ENCODE measurements around the gene LY6G5C.

The LY6G5C gene

DNA sequence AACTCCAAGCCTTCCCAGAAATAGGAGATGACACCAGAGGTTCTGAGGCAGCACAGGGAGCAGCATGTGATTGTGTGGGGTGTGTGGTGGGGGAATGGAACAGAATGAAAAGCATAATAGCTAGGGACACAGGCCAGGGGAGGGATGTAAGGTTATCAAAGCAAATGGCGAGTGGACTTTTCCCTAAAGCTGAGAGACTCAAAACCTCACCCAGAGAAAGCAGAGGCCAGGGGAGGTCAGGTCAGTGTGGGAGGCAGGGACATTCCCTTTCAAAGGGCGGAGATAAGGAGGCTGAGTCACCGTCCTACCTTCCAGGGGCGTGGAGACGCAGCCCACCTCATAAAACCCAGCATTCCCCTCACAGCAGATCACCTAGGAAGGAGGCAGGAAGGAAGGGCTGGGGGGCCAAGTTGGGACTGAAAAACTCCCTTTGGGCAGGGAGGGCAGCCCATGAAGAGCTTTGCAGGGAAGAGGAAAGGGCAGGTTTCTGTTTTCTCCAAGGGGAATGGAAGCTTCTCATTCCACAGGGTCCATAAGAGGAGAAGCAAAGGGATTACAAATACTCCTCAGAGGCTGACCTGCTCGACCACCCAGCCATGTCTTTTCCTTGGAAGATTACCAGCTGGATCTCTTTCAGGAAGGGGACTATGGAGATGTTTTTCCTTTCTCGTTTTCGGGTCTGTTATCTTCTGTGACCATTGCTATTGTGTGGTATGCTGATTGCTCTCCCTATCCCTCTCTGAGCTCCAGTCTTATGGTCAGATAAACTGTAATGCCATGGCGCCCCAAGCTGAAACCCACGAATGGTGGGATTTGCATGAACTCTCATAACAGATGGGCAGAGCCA, 9.6 kb upstream of the LY6G5C start:
- DNase-seq, result no peak

DNA sequence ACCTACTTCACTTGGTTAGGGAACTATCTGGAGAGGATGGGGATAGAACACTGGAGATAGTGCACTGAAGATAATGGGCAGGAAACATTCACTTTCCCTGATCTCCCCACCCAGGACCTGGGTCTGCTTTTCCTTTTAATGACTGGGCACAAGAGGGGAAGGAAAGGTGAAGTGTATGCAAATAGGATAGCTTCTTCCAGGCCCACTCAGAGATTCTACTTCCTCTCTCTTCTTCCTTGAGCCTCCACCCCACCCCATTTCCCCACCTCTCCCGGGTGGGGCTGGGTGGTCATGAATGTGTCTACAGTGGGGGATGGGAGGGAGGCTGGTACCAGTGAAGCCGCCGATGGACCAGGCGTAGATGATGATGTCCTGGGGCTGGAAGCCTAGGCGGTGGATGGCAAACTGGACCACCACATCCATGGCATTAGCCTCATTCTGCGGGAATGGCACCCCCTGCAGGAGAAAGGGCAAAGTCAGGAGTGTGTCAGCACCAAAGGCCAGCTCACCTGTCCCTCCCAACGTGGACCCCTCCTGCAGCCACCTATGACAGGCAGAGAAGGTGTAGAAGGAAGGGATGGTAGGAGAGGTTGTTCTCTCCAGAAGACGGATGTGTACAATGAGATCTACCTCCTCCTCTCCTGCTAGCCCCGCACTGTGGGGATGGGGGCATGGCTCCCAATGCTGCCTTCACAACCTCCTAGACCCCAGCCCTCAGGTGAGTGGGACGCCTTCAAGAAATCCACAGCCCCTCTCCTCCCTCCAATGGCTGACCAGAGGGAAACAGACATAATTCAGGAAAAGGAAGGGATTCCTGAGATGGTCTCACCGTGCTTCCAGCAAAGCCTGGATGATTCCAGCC, 8.6 kb upstream of the LY6G5C start:
- DNase-seq, result no peak

DNA sequence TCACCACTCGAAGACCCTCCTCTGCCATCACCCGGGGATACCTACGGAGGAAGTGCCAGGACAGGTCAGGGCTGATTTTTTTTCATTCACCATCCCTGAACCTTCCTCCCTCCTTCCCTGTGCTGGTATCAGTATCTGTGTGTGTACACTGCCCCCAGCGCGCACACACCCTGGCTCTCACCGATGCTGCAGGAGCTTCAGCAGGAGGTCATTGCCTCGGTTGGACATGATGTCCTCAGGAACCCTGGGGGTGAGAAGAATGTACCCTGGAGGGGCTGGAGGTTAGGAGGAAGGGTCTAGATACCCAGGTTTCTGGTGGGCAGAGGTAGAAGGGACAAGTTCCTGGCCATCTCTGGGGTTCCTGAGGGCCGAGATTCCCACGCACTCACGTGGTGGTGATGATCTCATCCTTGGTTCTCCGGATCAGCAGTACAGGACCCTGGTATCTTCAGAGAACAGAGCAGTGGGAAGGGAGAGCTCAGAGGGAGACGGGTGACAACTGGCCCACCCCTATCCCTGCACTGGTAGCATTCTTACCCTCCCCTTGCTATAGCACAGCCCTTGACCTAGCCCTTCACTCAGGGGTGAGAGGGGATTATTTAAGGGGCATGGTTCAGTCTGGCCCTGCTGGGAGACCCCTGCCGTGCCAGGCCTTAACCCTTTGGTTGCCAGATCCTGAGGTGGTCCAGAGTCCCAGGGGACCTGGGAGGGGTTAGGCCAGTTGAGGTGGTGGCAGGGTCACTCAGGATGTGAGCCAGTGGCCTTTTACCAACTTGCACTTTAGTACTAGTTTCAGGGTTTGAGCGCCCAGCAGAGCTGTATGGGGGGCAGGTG, 7.2 kb upstream of the LY6G5C start:
- DNase-seq, result no peak

DNA sequence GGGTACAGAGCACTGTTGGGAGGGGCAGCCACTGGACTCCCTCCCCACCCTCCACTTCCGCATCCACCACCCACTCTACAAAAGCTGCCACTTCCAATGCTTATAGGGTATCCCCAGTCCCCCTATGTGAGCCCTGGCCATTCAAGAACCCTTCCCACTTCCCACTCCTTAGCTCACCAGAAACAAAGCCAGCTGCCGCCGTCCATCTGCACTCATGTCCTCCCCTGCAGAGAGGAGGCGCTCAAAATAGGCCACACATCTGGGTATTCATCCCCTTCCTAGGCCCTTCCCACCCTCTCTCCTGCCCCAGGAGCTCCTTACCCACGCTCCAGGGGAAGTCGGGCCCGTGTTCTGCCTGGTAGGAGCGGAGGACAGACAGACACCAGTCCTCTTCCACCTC, 6.5 kb upstream of the LY6G5C start:
- DNase-seq, result no peak

DNA sequence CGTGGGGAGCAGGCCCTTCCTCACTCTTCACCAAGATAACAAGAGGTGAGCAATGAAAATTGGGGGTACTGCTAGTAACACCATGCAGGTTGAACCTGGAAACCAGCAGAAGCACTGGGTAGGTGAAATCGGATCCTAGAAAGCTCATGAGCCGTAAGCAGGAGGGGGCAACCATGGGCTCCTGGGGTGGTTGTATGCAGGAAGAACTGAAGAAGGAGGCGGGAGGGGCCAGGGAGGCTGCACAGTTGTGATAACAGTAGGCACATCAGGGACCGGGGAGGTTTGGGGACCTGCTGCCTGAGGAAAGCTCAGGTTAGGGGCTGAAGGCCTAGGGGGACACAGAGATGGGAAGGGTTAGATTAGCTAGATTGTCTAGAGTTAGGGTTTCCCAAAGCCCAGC, 5.6 kb upstream of the LY6G5C start:
- DNase-seq, result no peak

DNA sequence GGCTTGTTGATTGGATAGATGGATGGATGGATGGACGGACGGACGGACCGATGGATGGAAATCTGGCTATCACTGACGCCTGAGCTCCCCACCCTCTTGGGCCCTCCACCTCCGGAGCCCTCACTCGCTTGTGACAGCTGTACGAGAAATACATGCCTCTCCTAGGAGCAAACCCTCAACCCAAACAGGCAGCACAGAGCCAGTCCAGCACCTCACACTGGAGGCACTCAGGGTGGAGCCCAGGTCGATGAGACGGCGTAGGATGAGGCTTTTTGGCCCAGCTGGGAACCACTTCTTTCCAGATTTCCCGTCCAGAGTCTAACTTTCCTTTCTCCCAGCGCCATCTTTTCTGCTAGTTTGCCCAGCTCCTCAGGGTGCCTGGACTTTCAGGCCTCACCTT, 2.7 kb upstream of the LY6G5C start:
- DNase-seq, result no peak

DNA sequence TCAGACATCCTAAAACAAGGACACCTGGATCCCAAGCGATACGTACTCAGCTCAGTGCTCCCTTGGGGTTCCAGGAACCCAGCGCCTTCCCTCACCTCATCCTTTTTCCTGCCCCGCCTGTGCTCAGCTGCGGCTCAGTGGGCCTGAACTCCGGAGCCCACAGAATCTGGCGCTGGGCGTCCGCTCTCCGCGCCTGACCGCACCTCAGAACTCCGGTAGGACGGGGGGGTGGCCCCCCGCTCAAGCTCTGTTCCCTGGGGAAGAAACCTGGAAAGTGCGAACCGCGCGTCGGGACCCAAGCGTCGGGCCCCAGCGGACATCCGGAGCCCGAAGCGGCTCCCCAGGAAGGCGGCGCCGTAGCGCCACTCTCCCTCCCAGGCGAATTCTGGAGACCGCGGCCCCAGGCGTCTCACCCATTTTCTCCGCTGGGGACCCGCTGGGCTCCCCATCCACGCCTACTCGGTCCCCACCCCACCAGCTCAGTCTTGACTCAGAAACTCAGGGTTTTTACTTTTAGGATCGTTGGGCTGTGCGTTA, 336 bp upstream of the LY6G5C start:
- DNase-seq, result peak; percentile 60

DNA sequence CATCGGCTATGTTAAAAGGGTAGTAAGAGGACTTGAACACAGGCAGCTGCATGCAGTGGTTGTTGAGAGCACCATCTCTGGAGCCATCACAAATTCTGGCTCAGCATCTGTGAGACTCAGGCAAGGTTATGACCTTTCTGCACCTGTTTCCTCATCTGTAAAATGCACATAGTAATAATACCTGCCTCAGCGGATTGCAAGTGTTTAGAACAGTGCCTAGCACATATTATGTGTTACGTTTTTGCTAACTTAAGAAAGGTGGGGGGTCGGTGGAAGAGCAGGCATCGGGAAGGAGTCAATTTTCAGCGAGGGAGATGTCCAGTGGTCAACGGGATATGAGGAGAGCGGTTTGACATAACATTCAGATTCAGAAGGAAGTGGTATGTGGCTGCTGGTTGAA, 2.9 kb downstream of the LY6G5C start:
- no peak for DNase-seq

DNA sequence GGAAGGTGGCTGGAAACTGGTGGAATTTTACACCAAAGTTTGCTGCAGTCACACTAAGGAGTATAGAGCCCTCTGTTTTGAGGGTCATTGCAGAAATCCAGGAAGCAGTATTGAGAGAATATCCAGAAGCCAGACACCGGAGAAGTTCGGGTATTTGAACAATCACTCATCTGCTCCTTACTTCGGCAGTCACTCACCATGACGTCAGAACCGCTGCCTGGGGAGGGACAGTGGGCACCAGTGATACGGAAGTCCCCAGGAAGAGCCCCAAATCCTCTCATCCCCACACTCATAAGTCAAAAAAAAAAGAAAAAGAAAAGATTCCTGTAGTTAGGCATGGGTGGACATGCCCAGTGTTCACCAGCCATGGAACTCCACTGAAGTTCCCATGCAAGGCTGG, 4.0 kb downstream of the LY6G5C start:
- no peak for DNase-seq

DNA sequence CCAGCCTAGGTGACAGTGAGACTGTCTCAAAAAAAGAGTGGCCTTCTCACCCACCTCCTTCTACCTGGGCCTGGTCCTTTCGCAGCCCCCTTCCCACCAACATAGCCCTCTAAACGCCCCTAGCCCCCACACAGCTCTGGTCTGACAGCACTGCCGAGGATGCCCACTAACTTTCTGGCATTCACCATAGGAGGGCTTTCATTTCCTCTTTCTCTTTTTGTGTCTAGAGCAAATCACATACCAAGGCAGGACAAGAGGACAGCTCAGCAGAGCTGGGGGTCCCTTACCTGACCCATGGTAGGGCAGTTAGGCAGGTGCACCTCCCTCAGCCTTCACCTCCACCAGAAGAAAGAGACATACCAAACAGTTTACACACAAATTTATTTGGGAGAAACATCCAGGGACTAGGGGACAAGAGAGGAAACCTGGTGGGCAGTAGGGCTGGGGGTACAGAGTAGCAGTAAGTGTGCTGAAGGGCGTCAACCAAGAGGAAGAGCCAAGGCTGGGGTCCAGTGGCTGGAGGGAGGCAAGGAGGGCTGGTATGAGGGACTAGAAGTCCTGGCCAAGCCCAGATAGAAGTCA, 4.5 kb downstream of the LY6G5C start:
- no peak for DNase-seq

DNA sequence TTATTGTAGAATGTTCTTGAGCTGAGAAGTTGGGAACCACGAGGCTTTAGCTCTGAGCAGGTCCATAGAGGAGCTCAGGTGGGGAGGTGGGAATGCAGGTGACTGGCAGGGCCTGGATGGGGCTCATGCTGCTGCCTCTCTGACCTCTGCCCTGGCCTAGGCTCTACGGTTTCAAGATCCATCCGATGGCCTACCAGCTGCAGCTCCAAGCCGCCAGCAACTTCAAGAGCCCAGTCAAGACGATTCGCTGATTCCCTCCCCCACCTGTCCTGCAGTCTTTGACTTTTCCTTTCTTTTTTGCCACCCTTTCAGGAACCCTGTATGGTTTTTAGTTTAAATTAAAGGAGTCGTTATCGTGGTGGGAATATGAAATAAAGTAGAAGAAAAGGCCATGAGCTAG, 11.2 kb downstream of the LY6G5C start, which contains the start of gene LY6G5B:
Gene LY6G5B, plus strand, starts transcription at position 301 of the 400 bp plus-strand sequence. CDS start 975 bp downstream, outside the sequence.
- no peak for DNase-seq

DNA sequence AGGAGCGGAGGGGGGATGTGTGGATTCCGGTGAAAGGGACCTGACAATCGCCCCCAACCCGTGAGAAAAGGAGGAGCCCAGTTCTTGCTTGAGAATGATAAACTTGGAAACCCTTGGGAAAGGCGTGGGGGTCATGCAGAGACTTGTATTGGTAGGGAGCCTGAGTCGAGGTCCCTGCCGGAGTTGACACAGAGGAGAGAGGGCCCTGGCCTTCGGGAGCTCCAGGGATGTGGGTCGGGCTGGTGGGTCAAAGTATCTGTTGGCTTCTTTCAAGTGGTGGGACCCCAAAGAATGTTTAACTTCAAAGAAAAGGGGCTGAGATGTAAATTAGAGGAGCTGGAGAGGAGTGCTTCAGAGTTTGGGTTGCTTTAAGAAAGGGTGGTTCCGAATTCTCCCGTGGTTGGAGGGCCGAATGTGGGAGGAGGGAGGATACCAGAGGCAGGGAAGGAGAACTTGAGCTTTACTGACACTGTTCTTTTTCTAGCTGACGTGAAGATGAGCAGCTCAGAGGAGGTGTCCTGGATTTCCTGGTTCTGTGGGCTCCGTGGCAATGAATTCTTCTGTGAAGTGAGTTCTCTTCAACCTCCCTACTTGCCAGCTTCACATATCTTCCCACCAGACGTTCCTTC, 14.4 kb downstream of the LY6G5C start:
- DNase-seq, result no peak

DNA sequence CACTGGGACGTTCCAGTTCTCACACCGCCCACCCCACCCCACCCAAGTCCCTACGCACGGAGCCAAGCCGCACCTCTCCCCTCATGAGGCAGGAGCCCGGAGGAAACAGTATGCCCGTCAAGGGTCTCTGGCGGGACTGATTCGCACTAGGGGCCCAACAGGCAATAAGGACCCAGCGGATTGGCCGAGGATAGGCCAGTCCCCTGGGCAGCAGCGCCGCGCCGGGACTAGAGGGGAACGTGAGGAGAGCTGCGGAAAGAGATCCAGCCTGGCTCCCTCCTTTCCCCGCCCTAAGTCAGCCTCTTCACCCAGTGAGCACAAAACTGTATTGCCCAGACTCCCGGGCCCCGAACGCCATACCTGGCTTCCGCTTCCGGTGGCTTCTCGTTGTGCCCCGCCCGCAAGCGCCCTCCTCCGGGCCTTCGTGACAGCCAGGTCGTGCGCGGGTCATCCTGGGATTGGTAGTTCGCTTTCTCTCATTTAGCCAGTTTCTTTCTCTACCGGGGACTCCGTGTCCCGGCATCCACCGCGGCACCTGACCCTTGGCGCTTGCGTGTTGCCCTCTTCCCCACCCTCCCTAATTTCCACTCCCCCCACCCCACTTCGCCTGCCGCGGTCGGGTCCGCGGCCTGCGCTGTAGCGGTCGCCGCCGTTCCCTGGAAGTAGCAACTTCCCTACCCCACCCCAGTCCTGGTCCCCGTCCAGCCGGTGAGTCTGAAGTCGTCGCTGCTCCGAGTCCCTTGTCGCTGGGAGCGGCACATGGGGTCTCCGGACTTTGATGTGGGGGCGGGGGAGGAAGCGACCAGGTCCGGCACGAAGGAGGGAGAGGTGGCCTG, 15.1 kb downstream of the LY6G5C start, which contains the start of gene CSNK2B:
Gene CSNK2B, plus strand, starts transcription at position 580 of the 836 bp plus-strand sequence. CDS start 752 bp downstream, outside the sequence.
- DNase-seq, result peak; percentile 99

DNA sequence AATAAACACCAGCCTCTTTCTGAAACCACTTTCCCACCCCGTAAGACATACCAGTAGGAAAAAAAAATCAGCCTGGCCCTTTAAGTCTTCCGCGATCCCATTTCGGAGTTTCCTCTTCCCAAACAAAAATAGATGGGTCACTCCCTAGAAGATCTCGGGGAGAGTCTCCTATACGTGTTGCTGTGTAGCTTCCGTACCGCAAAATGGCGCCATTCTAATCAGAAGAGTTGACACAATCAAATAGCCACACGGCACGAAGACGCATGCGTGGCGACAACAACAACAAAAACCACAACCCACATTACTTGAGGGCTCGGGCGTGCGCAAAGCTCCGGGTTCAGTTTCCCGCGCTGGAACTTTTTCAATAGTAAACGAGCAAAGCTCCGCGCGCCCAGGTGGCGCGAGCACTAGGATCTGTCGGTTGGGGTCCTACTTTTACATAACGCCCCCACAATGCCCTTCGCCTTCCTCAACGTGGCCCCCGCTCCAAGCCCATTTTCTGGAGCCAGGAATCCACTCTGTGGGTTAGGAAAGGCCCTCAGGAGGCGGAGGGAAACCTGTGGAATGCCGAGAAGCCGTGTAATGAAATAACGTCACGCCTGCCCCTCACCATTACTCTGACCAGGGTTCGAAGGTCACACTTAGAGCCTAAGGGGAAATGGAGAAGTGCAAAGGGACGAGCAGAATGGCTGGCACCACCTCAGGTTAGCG, 15.9 kb downstream of the LY6G5C start, which contains the start of gene GPANK1:
Gene GPANK1, minus strand, starts transcription at position 208 of the 711 bp plus-strand sequence. CDS start 519 bp downstream, outside the sequence.
- DNase-seq, result peak; percentile 97

DNA sequence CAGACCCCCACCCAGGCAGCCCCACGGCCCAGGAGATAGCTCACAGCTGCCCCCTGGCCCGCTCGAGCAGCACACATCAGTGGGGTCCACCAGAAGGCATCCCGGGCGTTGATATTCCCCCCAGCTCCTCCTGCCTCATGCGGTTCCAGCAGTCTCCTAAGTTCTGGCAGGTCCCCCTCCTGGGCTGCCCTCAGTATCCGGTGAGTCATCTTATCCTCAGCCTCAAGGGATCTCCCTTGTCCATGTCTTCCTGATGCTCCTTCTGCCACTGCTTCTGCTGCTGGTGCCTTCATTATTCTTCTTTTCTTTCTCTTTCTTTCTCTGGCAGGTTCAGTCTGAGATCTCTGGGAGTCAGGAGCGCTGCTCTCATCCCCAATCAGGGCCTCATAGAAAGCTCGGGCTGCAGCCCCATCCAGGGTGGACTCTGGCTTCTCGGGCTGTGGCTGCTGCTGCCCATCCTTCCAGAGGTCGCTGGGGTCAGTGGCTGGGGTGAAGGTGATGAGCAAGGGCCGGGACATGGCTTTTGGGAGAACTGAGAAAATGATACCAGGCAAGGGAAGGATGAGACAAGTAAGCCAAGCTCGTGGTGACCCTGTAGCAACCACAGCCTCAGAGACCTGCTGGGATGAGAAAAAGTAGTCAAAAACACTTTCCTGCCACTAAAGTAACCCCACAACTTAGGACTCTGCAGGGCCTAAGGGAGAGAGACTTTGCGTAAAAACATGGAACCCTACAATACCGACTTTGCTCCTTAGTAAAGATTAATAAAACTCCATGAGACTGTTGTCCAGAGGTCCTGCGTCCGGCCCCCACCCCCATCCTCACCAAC, 16.7 kb downstream of the LY6G5C start:
- peak; percentile 90 for DNase-seq

DNA sequence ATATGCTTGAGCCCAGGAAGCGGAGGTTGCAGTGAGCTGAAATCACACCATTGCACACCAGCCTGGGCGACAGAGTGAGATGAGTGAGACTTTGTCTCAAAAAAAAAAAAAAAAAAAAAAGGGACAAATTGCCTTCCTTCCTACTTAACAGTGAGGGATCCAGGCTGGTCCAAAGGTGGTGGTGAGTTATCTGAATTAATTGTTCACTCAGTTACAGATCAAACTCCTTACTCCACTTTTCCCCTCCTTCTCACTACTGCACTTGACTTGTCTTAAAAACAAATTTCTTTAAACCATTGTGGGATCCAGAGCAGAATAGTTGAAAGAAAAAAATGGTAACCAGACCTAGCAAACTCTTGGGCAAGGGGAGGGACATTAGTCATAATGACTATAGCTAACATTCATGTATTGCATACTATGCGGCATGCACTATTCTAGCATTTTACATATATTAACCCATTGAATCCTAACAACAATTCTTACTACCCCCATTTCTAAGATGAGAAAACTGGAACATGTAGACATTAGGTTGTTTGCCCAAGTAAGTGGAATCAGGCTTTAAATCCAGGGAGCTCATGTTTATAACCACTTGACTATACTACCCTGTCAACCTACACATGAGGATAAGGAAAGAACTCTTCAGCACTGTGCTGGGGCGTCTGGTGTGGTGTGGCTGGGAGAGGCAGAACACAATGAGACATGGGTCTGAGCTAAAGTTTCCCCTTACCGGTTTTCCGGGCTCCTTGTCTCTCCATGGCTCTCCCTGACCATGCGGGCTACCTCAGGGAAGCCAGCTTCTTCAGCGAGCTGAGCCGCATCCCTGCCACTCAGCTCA, 17.5 kb downstream of the LY6G5C start:
- DNase-seq, result peak; percentile 45

DNA sequence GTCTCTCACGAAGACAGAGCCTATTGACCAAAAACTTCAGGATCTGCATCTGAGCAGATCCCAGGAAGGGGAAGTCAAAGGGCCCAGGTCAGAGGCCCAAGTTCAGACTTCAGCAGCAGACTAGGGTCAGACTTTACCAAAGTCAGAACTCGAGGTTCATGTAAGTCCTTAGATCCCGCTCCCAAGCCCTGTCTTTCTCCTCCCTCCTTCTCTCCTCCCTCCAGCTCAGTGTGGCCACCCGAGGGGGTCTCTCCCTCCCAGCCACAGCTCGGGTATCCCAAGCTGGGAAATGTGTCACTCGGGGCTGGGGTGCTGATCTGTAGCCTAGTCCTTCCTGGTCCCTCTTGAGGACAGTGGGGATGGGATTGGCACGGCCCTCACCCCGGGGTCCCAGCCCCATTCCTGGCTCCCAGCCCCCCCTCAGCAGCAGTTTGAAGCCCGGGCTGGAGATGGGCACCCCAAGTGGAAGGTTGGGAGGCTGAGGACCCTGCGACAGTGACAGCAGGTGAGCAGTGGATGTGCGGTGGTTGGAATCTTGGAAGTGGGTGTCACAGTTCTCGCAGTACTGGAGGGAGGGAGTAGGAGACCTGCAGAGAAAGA, 18.6 kb downstream of the LY6G5C start:
- DNase-seq, result no peak
